CD4-positive, alpha-beta T cell treated with Interleukin-21 for 1 hour (primary cell): ENCODE data around the gene CLEC2L.

Source experiments
- DNase-seq: peaks from one replicate; pipeline ENCODE4 v3.0.0-alpha.2; 2020

Gene CLEC2L

GRCh38 chr7:139557857-139558581, 34.5 kb downstream of the CLEC2L start:
- no peak for DNase-seq

DNA sequence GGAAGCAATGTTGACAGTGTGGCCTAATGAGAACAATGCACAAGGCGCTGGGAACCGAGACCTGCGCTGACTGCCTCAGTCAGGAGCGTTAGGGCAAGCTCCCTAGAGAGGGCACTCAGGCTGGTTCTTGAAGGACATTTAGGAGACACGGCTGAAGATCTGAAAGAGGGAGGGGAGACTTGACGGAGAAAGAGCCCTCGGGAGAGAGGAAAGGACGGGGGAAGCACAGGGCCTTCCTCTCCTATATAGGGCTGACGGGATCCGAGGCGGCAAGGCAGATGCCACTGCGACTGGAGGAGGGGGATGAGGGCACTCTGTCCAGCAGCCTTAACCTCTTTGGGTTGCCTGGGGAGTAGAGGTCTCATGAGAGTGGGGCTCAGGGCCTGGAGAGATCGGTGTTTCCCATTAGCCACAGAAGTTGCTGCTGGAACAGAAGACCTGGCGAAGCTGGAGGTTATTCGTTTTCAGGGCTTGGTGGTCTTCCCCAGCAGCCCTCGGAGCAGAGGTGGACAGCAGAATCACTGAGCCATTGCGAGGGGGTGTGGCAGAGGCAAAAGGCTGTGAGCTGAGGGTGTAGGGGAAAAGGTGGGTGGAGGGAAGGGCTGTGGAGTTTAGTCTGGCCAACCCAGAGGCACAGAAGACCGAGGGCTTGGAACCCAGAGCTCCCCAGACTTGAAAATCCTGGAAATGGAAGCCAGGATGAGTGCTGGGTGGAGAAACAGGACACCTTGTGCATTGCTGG, 36.0 kb downstream of the CLEC2L start:
- DNase-seq, result no peak

- no peak for DNase-seq
Observed at GRCh38 chr7:139560199-139560598, 36.7 kb downstream of the CLEC2L start.

GRCh38 chr7:139560678-139561077, 37.2 kb downstream of the CLEC2L start:
- no peak for DNase-seq

- DNase-seq, result no peak
Observed at GRCh38 chr7:139562491-139562890, 39.0 kb downstream of the CLEC2L start.

GRCh38 chr7:139562961-139563565, 39.6 kb downstream of the CLEC2L start:
- DNase-seq, result no peak

DNA sequence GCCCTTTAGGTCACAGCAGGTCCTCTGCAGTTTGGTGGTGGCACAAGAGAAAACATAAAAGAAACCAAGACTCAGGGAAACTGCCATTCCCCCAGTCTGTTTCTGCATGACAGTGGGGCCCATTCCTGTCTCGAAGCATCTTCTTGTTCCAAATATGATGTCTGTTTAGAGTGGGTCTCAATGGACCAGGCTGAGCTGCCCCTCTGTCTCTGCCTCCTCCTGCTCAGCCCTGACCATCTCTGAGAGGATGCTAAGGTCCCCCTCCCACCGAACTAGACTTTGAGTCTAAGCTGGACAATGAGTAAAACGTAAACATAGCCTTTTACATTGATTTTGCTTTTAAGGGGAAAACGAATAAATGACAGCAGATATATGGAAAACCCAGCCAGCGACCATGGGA, 40.4 kb downstream of the CLEC2L start:
- DNase-seq, result no peak

DNA sequence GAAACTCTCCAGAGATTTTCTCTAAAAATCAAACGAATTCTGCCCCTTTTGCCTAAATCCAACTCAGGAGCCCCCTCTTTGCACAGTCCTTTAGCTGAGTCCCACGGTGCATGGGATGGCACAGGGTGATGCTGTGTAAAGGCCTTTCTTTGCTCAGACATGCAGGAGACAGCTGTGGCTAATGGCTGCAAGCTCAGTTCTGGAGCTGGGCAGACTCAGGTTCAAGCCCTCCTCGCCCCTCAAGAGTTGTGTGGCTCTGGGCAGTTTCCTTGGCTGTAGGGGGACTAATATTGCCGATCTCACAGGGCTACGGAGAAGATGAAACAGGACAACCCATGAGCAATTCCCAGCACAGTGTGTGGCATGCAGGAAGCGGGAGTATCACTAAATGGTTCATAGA, 42.6 kb downstream of the CLEC2L start:
- DNase-seq, result no peak

GRCh38 chr7:139566736-139567646, 43.5 kb downstream of the CLEC2L start:
- no peak for DNase-seq

DNA sequence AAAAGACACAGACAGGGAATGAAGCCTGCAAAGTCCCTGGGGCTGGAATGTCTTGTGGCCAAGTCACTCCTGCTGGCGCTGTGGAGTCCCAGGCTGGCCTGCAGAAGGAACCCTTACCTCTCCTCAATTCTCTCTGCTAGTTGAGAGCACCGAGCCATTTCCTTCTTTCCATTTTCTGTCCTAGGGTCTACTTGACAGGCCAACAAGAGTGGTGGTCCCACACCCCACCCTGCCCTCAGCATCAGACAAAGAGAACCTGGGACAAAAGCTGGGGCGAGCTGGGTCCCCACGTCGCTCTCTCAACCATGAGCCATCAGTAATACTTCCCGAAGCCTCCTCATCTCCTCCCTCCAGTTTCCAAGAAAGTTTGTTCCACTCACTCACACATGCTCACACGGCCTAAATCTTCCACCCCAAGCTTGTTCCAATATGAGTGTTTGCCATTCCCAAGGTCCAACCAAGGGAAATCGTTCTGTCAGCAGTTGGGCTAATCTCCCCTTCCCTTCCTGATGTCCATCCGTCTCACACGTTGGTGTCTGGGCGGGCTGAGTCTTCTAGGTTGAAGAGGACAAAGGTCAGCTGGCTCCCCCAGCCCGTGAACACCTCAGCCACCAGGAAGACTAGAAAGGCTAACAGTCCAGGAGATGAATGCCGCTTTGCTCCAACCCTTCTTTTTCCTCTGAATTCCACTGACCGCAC, 44.3 kb downstream of the CLEC2L start:
- DNase-seq, result no peak

GRCh38 chr7:139568346-139568675, 44.8 kb downstream of the CLEC2L start:
- no peak for DNase-seq

GRCh38 chr7:139568813-139569490, 45.5 kb downstream of the CLEC2L start:
- DNase-seq, result no peak

DNA sequence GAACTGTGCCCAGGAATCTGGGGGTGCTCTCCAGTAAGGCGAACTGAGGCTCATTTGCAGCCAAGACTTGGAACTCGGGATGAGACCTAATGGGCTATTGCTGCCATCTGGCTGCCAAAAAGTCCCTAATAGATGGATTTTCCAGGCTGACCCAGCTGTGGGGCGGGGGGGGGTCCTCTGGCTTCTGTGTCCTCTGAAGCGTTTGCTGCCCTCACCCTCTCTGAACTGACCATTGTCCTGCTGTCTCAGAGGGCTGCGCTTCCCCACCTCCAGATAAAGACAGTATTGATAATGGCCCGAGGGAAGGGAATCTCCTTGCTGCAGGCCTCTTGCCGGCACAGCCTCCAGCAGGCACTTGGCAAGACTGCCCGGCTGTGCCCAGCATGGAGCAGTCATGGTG, 46.6 kb downstream of the CLEC2L start:
- DNase-seq, result no peak

DNA sequence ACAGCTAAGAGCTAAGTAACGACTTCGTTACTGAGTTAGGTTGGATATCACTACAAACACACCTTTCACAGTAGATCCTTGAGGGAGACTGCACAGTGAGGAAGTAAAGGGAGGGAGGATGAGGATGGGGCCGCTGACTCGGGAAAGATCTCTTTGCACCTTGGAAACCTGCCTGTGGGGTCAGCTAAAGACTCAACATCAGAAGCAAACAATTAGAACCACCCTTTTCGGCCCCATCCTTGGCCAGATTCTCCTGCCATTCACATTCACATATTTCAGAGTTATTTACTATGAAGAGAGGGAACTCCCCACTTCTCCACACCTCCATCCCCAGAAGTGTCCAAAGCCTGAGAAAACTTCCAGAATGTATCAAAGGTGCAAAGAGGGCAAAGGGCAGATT, 47.1 kb downstream of the CLEC2L start:
- no peak for DNase-seq

GRCh38 chr7:139571190-139571589, 47.7 kb downstream of the CLEC2L start:
- no peak for DNase-seq

GRCh38 chr7:139571651-139572050, 48.2 kb downstream of the CLEC2L start:
- DNase-seq, result no peak

DNA sequence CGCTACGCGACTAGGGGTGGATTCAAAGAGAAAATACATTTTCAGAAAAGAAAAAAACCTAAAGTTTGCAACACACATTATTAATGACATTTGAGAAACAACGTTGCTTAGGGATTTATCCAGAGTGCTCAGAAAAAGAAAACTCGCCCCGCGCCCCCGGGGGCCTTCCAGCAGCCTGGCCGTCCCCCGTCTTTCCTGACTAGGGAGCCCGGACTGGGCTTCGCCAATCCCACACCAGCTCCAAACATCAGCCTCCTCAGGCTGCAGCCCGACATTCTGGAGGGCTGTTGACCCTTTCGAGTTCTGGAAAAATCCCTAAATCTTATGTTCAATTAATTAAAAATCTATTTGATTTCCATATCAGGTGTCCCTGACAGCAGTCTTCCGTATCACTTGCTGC, 48.6 kb downstream of the CLEC2L start:
- no peak for DNase-seq

- DNase-seq, result no peak
Observed at GRCh38 chr7:139572704-139573385, 49.4 kb downstream of the CLEC2L start.

- no peak for DNase-seq
Observed at GRCh38 chr7:139573871-139574270, 50.4 kb downstream of the CLEC2L start.

DNA sequence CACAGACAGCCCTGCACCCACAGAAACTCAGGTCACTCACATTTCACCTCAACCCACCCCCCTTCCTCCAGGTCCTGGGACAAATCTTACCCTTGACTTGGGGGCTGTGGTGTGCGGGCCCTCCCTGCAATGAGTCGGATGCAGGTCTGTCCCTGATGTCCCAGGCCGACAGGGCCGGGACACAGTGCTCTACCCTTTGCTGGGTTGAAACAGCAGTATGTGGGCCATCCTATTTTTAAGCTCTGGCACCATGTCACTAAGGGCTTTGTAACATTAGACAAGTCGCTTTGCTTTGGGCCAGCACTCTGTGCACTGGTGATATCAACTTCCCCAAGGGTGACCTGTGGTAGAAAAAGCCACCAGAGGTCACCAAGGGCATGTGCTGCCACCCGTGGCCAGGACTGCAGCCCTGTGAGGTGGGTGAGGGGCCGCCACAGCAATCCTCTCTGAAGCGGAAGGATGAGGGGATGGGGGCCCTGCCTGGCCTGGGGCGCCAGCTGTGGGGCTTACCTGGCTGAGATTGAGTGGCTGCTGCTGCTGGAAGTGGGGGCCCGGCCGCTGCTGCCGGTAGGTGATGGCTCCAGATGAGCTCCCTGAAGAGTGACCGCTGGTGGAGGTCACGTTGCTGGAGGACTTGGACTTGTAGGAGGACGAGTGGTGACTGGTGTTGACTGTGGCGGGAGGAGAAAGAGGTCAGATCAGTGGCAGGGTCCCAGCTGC, 51.3 kb downstream of the CLEC2L start:
- no peak for DNase-seq

- no peak for DNase-seq
Observed at GRCh38 chr7:139575338-139575680, 51.8 kb downstream of the CLEC2L start.
